Head of caudate nucleus (tissue), 42 donors: Measurements from ENCODE around the gene MTFP1.
"Not testable (repeated sequence)": the region's sequence is repeated elsewhere in the genome, so short reads cannot be mapped to it uniquely, and the experiment has no call there.

ENCODE experiments used
- DNase-seq, 42 donors: peaks; one replicate each; pipeline versions ENCODE4 v3.0.0 to v3.0.0-alpha.2; 2020 to 2021; ENCODE audit warnings: mixed read lengths in 7 of 42
- intact Hi-C: fragments of 100-400 bp; cut with DNase I; formaldehyde crosslinking; loops from one replicate; pipeline ENCODE4 v1.15.0; 2022

Gene MTFP1

GRCh38 chr22:30439836-30440235, 14.3 kb downstream of the MTFP1 start:
- no peak for DNase-seq
- intact Hi-C loops: no loop called here

GRCh38 chr22:30441088-30441487, 15.5 kb downstream of the MTFP1 start:
- peak in 6 of 42 donors; percentile 25 to 66 (median 42) for DNase-seq
- intact Hi-C loops: no loop called here

- DNase-seq: peak; percentile 32 to 87 (median 65)
- intact Hi-C loops: no loop called here
Observed at GRCh38 chr22:30444632-30445437, 19.3 kb downstream of the MTFP1 start.

GRCh38 chr22:30445438-30446145, 20.0 kb downstream of the MTFP1 start:
- DNase-seq: no peak
- intact Hi-C loops: no loop called here

- intact Hi-C loops: no loop called here
- no peak for DNase-seq
Observed at GRCh38 chr22:30447656-30448055, 22.1 kb downstream of the MTFP1 start.

- DNase-seq, intact Hi-C loops: not testable (repeated sequence)
Observed at GRCh38 chr22:30451488-30451887, 25.9 kb downstream of the MTFP1 start.

- intact Hi-C loops: no loop called here
- no peak for DNase-seq
Observed at GRCh38 chr22:30452861-30453260, 27.3 kb downstream of the MTFP1 start.

GRCh38 chr22:30453731-30454510, 28.4 kb downstream of the MTFP1 start:
- peak in 13 of 42 donors; percentile 12 to 65 (median 31) for DNase-seq
- intact Hi-C loops: no loop called here

GRCh38 chr22:30455075-30455840, 29.7 kb downstream of the MTFP1 start:
- DNase-seq: no peak
- intact Hi-C loops: no loop called here

GRCh38 chr22:30457981-30458380, 32.4 kb downstream of the MTFP1 start:
- peak in 19 of 42 donors; percentile 7 to 84 (median 33) for DNase-seq
- intact Hi-C loops: no loop called here

GRCh38 chr22:30459181-30460052, 33.8 kb downstream of the MTFP1 start:
- no peak for DNase-seq
- intact Hi-C loops: no loop called here

- no peak for DNase-seq
- intact Hi-C loops: no loop called here
Observed at GRCh38 chr22:30460147-30460546, 34.6 kb downstream of the MTFP1 start.

GRCh38 chr22:30460555-30460954, 35.0 kb downstream of the MTFP1 start:
- intact Hi-C loops, DNase-seq: not testable (repeated sequence)

- no peak for DNase-seq
- intact Hi-C loops: no loop called here
Observed at GRCh38 chr22:30469165-30469564, 43.6 kb downstream of the MTFP1 start.

- DNase-seq: no peak
- intact Hi-C loops: no loop called here
Observed at GRCh38 chr22:30470655-30471054, 45.1 kb downstream of the MTFP1 start.

- intact Hi-C loops: no loop called here
- DNase-seq: peak in 1 of 42 donors; percentile 26
Observed at GRCh38 chr22:30471616-30472318, 46.2 kb downstream of the MTFP1 start, which contains the start of gene SEC14L3. SEC14L3 (minus strand) TSS chr22:30472017; CDS start chr22:30471958, 59 bp downstream.

- intact Hi-C loops: no loop called here
Observed at GRCh38 chr22:30472994-30473720, 47.6 kb downstream of the MTFP1 start.

More at GRCh38 chr22:30472994-30473720, 47.6 kb downstream of the MTFP1 start:
- DNase-seq: no peak
